A549 (cell line): Measurements from ENCODE around the gene MRPL40. TPM values are rescaled to one million over a fixed set of nuclear protein-coding genes. Genes with fewer than 3 reads are reported as not detected.

Experiments
- ATAC-seq, 2 experiments: fragments of 200-7000 bp in 1 of 2; fragments of >200 bp in 1 of 2; cut with Nextera tagmentation in 1 of 2; cut with Tn5 transposase in 1 of 2; 3 replicates each; pipeline versions ENCODE4 v1.8.0 to v1.9.1; 2018 to 2020; ENCODE audit warnings: mild to moderate bottlenecking in 1 of 2, moderate library complexity in 1 of 2
- CTCF ChIA-PET: fragments of 300-600 bp; sonication (Branson Sonifier 250); formaldehyde crosslinking; extraction: SDS; loops from one replicate; lab custom pipeline; 2021; ENCODE audit warnings: antibody characterized with exemption, inconsistent platforms; lab: Yijun Ruan, JAX
- POLR2A ChIA-PET: fragments of 350-600 bp; formaldehyde crosslinking; extraction: SDS; loops from one replicate; lab custom pipeline; 2021; ENCODE audit warnings: antibody characterized with exemption, inconsistent platforms; lab: Yijun Ruan, JAX
- DNase-seq, 2 experiments: peaks; one replicate each; pipeline versions ENCODE4 v3.0.0 to v3.0.0-alpha.2; 2011 to 2016; ENCODE audit warnings: low read depth in 1 of 2, low spot score in 1 of 2
- FAIRE-seq: peaks from 2 replicates; lab custom pipeline; 2011; peaks lifted over from hg19 to GRCh38; lab: Jason Lieb, UNC
- H3K27ac ChIP-seq, 2 experiments: fragments of >200 bp; sonication (Bioruptor Twin); formaldehyde crosslinking; 3 replicates each; pipeline ENCODE4 v1.5.1; 2016 to 2017
- H3K4me1 ChIP-seq: fragments of >200 bp; sonication (Bioruptor Twin); formaldehyde crosslinking; 3 replicates; pipeline ENCODE4 v1.6.1; 2016
- H3K4me2 ChIP-seq: fragments of >200 bp; sonication (Bioruptor Twin); formaldehyde crosslinking; 3 replicates; pipeline ENCODE4 v1.6.1; 2016
- H3K4me3 ChIP-seq: fragments of >200 bp; sonication (Bioruptor Twin); formaldehyde crosslinking; 3 replicates; pipeline ENCODE4 v1.5.1; 2016
- H3K9me3 ChIP-seq: fragments of >200 bp; sonication (Bioruptor Twin); formaldehyde crosslinking; 3 replicates; pipeline ENCODE4 v1.6.1; 2016
- FOSB ChIP-seq: fragments of 250-450 bp; sonication (Bioruptor Pico); IDR thresholded peaks from 2 replicates; pipeline ENCODE4 v1.5.0; 2020; ENCODE audit warnings: mild to moderate bottlenecking, moderate library complexity
- FOSL2 ChIP-seq, 2 experiments: fragments of 450-650 bp in 1 of 2; fragments of >200 bp in 1 of 2; sonication (Bioruptor Twin) in 1 of 2; formaldehyde crosslinking; IDR thresholded peaks; 2 replicates each; pipeline versions ENCODE4 v1.5.0 to v1.6.1; 2016 to 2020; ENCODE audit warnings: mild to moderate bottlenecking in 1 of 2, moderate library complexity in 1 of 2
- FOXS1 ChIP-seq: fragments of 250-450 bp; sonication (Bioruptor Pico); IDR thresholded peaks from 2 replicates; pipeline ENCODE4 v1.5.0; 2020; ENCODE audit warnings: mild to moderate bottlenecking, moderate library complexity
- GATA3 ChIP-seq: IDR thresholded peaks from 2 replicates; pipeline ENCODE4 v1.6.1; 2012; ENCODE audit warnings: borderline replicate concordance
- HDAC2 ChIP-seq: fragments of 200-600 bp; sonication (generic); IDR thresholded peaks from 2 replicates; pipeline ENCODE4 v1.6.1; 2016
- HEYL ChIP-seq: fragments of 250-450 bp; sonication (Bioruptor Pico); IDR thresholded peaks from 2 replicates; pipeline ENCODE4 v1.8.0; 2021; ENCODE audit warnings: mild to moderate bottlenecking, moderate library complexity
- HOXB13 ChIP-seq: fragments of 250-450 bp; sonication (Bioruptor Pico); IDR thresholded peaks from 2 replicates; pipeline ENCODE4 v1.5.0; 2020; ENCODE audit warnings: low read depth, mild to moderate bottlenecking, moderate library complexity
- MAFK ChIP-seq: fragments of 450-650 bp; IDR thresholded peaks from 2 replicates; pipeline ENCODE4 v1.6.1; 2014; ENCODE audit not compliant: partially characterized antibody
- NPAS2 ChIP-seq: fragments of 250-450 bp; sonication (Bioruptor Pico); IDR thresholded peaks from 2 replicates; pipeline ENCODE4 v1.8.0; 2022; ENCODE audit warnings: mild to moderate bottlenecking, moderate library complexity, borderline replicate concordance
- NR3C1 ChIP-seq: fragments of >200 bp; sonication (Bioruptor Twin); formaldehyde crosslinking; IDR thresholded peaks from 3 replicates; pipeline ENCODE4 v1.6.1; 2017
- POLR2AphosphoS2 ChIP-seq: conservative IDR thresholded peaks from 2 replicates; pipeline ENCODE4 v1.6.1; 2012; ENCODE audit warnings: low read length, improper control_type of control experiment, inconsistent platforms
- RFX5 ChIP-seq: fragments of 450-650 bp; IDR thresholded peaks from 2 replicates; pipeline ENCODE4 v1.7.1; 2014; ENCODE audit warnings: antibody characterized with exemption, mild to moderate bottlenecking, moderate library complexity
- SMC3 ChIP-seq: fragments of >200 bp; sonication (Bioruptor Twin); formaldehyde crosslinking; IDR thresholded peaks from 3 replicates; pipeline ENCODE4 v1.6.1; 2018; ENCODE audit warnings: inconsistent platforms
- ZNF302 ChIP-seq: fragments of 250-450 bp; sonication (Bioruptor Pico); IDR thresholded peaks from 2 replicates; pipeline ENCODE4 v1.9.0; 2021; ENCODE audit warnings: inconsistent platforms, mild to moderate bottlenecking, moderate library complexity
- WGBS: methylation state at CpG from one replicate; pipeline ENCODE4 v1.1.6; 2017; ENCODE audit errors: missing lambda C conversion rate; 5-methylcytosine and 5-hydroxymethylcytosine counted together
- polyA plus RNA-seq, 4 experiments: library from polyadenylated mRNA; depleted of rRNA in 3 of 4; stranded (reverse); fragments of >200 nt; fragmentation: RNase III in 1 of 4; extraction: RNeasy Plus Mini Kit Qiagen cat#74134 plus additional on column Dnase treatment in 1 of 4; gene quantifications; 2 replicates in 3 of 4; 3 replicates in 1 of 4; pipeline ENCODE4 v1.2.3, GENCODE V29; 2011 to 2017
- TF ChIP-seq, protein P1 (sequence below): fragments of 250-450 bp; sonication (Bioruptor Pico); IDR thresholded peaks from 2 replicates; pipeline ENCODE4 v1.5.0; 2020; ENCODE audit warnings: low read depth, mild to moderate bottlenecking, moderate library complexity
- TF ChIP-seq, protein P2 (sequence below): IDR thresholded peaks from 2 replicates; pipeline ENCODE4 v1.6.1; 2012
- TF ChIP-seq, protein P3 (sequence below): fragments of 250-450 bp; sonication (Bioruptor Pico); IDR thresholded peaks from 2 replicates; pipeline ENCODE4 v1.5.0; 2021; ENCODE audit warnings: mild to moderate bottlenecking, moderate library complexity, borderline replicate concordance
- TF ChIP-seq, protein P4 (sequence below): fragments of 200-600 bp; sonication (generic); IDR thresholded peaks from 2 replicates; pipeline ENCODE4 v1.6.1; 2016; ENCODE audit warnings: antibody characterized with exemption, mild to moderate bottlenecking, moderate library complexity

The MRPL40 gene
- polyA plus RNA-seq, 2 of the 4 experiments (the other 2 are of a cell fraction), result 32.1 to 45.7 TPM

DNA sequence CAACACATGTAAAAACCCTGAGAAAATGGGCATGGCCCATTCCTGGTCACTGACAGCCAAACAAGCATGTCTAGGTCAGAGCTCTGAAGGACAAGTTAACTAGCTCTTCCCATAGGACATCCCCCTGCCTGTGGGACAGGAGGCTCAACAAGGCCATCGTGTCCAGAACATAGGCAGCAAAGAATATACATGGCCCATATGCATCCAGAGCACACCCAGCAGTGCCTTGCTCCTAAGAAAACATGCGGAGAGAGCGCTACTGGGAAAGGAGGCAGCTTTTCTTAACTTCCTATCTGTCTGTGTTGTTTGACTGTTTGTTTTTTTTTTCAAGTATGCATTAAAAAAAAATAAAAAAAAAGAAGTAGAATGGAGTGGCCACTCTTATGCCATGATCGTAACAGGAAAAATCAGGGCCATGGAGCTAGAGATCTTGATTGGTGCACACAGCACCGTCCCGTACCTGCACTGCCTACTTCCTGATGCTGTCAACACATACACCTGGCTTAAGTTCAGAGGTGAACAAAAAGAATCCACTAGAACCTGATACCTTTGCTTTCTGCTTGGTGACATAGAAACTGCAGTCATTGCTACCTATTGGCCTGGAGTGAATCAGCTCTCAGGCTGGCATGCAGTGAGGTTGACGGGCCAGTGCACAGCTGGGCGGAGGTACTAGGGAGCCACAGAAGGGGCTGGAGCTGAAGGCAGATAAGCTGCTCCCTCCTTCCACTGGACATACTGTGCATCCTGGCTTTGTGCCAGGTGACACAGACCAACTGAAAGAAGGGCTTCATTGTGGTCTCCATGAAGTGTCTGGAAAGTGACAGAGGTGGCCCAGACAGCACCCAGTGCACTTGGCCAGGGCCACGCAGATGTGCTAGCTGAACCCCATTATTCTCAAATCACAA, 34.8 kb downstream of the MRPL40 start:
- Histone ChIP-seq H3K9me3 (no peaks in the 10 kb centered on the region), H3K27ac (no peak overlapping the region), H3K4me3 (no peak overlapping the region), H3K4me2 (no peak overlapping the region), H3K4me1 (no peaks in the 10 kb centered on the region)
- FAIRE-seq, result no peak
- POLR2A ChIA-PET, result no interaction called here
- 96% methylated on average over 7 of the region's 9 CpGs for whole genome bisulfite sequencing
- DNase-seq, result no peak
- CTCF ChIA-PET, result interaction anchor here (0.9 to 1.4 kb wide), 3 partner anchors 11 to 323 kb away, joined by 3 to 4 read pairs (median 4); partner anchors contain the start of gene ESS2
- ATAC-seq, result no peak
- TF ChIP-seq, protein P1, sequence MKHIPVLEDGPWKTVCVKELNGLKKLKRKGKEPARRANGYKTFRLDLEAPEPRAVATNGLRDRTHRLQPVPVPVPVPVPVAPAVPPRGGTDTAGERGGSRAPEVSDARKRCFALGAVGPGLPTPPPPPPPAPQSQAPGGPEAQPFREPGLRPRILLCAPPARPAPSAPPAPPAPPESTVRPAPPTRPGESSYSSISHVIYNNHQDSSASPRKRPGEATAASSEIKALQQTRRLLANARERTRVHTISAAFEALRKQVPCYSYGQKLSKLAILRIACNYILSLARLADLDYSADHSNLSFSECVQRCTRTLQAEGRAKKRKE (CRISPR knock-in tag), result no peak
- no peak for TF ChIP-seq HEYL (CRISPR knock-in tag)
- TF ChIP-seq, protein P2, sequence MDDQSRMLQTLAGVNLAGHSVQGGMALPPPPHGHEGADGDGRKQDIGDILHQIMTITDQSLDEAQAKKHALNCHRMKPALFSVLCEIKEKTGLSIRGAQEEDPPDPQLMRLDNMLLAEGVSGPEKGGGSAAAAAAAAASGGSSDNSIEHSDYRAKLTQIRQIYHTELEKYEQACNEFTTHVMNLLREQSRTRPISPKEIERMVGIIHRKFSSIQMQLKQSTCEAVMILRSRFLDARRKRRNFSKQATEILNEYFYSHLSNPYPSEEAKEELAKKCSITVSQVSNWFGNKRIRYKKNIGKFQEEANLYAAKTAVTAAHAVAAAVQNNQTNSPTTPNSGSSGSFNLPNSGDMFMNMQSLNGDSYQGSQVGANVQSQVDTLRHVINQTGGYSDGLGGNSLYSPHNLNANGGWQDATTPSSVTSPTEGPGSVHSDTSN, result no peak
- TF ChIP-seq RFX5, result no peak

DNA sequence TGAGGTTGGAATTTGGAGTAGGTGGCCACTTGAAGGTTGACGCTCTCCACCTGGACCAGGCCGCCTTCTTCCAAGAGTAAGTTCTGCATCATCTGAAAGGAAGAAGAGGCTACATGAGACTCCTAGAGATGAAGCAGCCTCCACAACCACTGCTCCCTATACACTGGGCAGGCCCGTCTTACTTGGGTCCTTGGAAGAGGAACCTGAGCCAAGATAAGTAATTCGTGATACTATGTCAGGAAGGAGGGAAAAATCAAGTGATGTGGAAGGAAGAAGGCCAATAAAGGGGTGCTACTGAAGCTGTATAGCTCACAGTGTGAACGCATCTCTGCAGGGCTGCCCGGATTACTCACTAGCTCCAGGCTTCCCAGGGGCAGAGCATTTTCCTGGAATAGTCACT, 35.6 kb downstream of the MRPL40 start:
- Histone ChIP-seq H3K4me1 (no peaks in the 10 kb centered on the region), H3K27ac (no peak overlapping the region), H3K9me3 (no peaks in the 10 kb centered on the region), H3K4me2 (no peak overlapping the region), H3K4me3 (no peak overlapping the region)
- WGBS, result 96% methylated on average over 6 of the region's 6 CpGs
- CTCF ChIA-PET, result interaction anchor here (1.0 kb wide), 1 partner anchor 164 kb away, joined by 3 read pairs; no protein-coding TSS in a partner anchor
- ATAC-seq, result no peak
- DNase-seq, result no peak
- FAIRE-seq, result no peak
- POLR2A ChIA-PET, result no interaction called here
- no peak for TF ChIP-seq FOSB (CRISPR knock-in tag)
- TF ChIP-seq, protein P1 (CRISPR knock-in tag), result no peak
- no peak for TF ChIP-seq ZNF302
- TF ChIP-seq POLR2AphosphoS2, result no peak

DNA sequence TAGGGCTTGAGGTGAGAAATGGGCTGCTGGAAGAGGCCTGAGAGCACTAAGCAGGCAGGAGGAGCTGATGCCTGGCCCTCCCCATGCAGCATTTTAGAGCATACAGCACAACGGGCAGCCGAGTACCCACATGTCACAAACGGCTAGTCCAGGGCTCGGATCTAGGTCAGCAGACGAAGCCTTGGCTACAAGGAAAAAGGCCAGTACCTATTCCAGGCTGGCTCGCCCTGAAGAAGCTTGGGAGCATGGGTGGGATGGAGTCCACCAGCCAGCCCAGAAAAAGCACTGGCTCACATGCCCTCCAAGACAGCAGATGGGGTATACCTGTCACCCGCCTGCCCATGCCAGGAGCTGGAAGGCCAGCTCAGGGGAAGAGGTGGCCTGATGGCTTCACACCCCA, 37.1 kb downstream of the MRPL40 start:
- TF ChIP-seq NPAS2 (no peak), MAFK (no peak), HDAC2 (no peak), NR3C1 (no peak), FOXS1 (CRISPR knock-in tag) (no peak), SMC3 (no peak), GATA3 (no peak), HOXB13 (no peak), FOSL2 (IDR thresholded peaks at IDR 0.05) (no peak), FOSL2 (CRISPR knock-in tag; IDR thresholded peaks at IDR 0.05) (no peak)
- TF ChIP-seq, protein P3, sequence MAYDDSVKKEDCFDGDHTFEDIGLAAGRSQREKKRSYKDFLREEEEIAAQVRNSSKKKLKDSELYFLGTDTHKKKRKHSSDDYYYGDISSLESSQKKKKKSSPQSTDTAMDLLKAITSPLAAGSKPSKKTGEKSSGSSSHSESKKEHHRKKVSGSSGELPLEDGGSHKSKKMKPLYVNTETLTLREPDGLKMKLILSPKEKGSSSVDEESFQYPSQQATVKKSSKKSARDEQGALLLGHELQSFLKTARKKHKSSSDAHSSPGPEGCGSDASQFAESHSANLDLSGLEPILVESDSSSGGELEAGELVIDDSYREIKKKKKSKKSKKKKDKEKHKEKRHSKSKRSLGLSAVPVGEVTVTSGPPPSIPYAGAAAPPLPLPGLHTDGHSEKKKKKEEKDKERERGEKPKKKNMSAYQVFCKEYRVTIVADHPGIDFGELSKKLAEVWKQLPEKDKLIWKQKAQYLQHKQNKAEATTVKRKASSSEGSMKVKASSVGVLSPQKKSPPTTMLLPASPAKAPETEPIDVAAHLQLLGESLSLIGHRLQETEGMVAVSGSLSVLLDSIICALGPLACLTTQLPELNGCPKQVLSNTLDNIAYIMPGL, result no peak
- TF ChIP-seq, protein P4, sequence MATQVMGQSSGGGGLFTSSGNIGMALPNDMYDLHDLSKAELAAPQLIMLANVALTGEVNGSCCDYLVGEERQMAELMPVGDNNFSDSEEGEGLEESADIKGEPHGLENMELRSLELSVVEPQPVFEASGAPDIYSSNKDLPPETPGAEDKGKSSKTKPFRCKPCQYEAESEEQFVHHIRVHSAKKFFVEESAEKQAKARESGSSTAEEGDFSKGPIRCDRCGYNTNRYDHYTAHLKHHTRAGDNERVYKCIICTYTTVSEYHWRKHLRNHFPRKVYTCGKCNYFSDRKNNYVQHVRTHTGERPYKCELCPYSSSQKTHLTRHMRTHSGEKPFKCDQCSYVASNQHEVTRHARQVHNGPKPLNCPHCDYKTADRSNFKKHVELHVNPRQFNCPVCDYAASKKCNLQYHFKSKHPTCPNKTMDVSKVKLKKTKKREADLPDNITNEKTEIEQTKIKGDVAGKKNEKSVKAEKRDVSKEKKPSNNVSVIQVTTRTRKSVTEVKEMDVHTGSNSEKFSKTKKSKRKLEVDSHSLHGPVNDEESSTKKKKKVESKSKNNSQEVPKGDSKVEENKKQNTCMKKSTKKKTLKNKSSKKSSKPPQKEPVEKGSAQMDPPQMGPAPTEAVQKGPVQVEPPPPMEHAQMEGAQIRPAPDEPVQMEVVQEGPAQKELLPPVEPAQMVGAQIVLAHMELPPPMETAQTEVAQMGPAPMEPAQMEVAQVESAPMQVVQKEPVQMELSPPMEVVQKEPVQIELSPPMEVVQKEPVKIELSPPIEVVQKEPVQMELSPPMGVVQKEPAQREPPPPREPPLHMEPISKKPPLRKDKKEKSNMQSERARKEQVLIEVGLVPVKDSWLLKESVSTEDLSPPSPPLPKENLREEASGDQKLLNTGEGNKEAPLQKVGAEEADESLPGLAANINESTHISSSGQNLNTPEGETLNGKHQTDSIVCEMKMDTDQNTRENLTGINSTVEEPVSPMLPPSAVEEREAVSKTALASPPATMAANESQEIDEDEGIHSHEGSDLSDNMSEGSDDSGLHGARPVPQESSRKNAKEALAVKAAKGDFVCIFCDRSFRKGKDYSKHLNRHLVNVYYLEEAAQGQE, result no peak
- TF ChIP-seq, protein P1 (CRISPR knock-in tag), result no peak
- FAIRE-seq (no peak), ATAC-seq (no peak), DNase-seq (no peak)
- POLR2A ChIA-PET, result no interaction called here
- CTCF ChIA-PET, result interaction anchor here (0.8 to 1.2 kb wide), 3 partner anchors 11 to 169 kb away, joined by 3 read pairs; no protein-coding TSS in a partner anchor
- Histone ChIP-seq H3K4me1 (no peaks in the 10 kb centered on the region), H3K4me3 (no peak overlapping the region), H3K9me3 (no peaks in the 10 kb centered on the region), H3K27ac (no peak overlapping the region), H3K4me2 (no peak overlapping the region)
- 88% methylated on average over 7 of the region's 7 CpGs for WGBS
